GM19324 (cell line): ENCODE results near the gene PNPLA2.

ENCODE experiments used
- ATAC-seq: cut with Tn5 transposase; IDR thresholded peaks from one replicate; pipeline ENCODE4 v1.9.1; 2021; ENCODE audit warnings: mild to moderate bottlenecking, moderate library complexity; ENCODE audit not compliant: unreplicated experiment, low FRiP score

PNPLA2 gene, protein sequence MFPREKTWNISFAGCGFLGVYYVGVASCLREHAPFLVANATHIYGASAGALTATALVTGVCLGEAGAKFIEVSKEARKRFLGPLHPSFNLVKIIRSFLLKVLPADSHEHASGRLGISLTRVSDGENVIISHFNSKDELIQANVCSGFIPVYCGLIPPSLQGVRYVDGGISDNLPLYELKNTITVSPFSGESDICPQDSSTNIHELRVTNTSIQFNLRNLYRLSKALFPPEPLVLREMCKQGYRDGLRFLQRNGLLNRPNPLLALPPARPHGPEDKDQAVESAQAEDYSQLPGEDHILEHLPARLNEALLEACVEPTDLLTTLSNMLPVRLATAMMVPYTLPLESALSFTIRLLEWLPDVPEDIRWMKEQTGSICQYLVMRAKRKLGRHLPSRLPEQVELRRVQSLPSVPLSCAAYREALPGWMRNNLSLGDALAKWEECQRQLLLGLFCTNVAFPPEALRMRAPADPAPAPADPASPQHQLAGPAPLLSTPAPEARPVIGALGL

GRCh38 chr11:818396-819128, at the start of gene PNPLA2:
Gene PNPLA2 (plus strand): TSS chr11:818914. CDS start chr11:819719, 805 bp downstream.
- ATAC-seq, result no peak

- no peak for ATAC-seq
Observed at GRCh38 chr11:769887-770641, 48.6 kb upstream of the PNPLA2 start.

GRCh38 chr11:770642-771616, 47.8 kb upstream of the PNPLA2 start:
- ATAC-seq, result no peak

GRCh38 chr11:771617-772204, 47.0 kb upstream of the PNPLA2 start:
- ATAC-seq, result no peak

GRCh38 chr11:772429-773390, 46.0 kb upstream of the PNPLA2 start:
- ATAC-seq, result no peak

DNA sequence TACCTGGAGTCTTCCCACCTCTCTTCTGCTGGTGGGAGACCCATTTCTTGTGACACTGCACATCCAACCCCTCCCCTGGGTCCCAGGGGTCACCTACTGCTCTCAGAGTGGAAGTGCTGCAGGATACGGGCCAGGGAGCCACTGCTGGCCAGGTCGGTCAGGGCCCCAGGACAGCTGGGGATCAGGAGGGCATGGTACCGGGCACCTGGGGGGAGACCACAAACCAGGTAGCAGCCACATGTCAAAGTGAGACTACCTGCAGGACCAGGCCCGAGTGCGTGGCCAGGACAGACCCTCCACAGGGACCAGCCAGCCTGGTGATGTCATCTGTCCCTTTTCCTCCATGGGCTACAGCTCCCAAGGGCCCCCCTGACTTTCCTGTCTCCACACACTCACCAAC, 45.3 kb upstream of the PNPLA2 start:
- no peak for ATAC-seq

GRCh38 chr11:773830-774229, 44.9 kb upstream of the PNPLA2 start:
- no peak for ATAC-seq

- ATAC-seq, result no peak
Observed at GRCh38 chr11:774873-775592, 43.7 kb upstream of the PNPLA2 start.

DNA sequence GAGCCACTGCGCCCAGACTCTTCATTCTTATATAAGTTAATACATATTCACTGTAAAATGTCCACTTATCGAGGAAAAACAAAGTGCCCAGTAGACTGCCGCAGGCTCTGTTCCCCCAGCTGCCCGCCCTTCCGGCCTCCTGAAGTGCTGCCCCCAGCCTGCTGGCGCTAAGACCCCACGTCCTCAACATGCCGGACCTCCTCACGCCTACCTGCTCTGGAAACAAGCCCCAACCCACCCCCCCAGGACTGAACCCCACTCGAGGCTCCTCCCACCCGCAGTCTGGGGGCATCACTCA, 42.5 kb upstream of the PNPLA2 start:
- no peak for ATAC-seq

GRCh38 chr11:776561-777287, 42.0 kb upstream of the PNPLA2 start:
- ATAC-seq, result peak; percentile 46

GRCh38 chr11:777288-778255, 41.1 kb upstream of the PNPLA2 start, which contains the start of gene GATD1:
Gene GATD1 (minus strand): TSS chr11:777487. CDS start chr11:777462, 25 bp downstream.
- peak; percentile 80 for ATAC-seq

GRCh38 chr11:778976-779954, 39.4 kb upstream of the PNPLA2 start:
- ATAC-seq, result no peak

DNA sequence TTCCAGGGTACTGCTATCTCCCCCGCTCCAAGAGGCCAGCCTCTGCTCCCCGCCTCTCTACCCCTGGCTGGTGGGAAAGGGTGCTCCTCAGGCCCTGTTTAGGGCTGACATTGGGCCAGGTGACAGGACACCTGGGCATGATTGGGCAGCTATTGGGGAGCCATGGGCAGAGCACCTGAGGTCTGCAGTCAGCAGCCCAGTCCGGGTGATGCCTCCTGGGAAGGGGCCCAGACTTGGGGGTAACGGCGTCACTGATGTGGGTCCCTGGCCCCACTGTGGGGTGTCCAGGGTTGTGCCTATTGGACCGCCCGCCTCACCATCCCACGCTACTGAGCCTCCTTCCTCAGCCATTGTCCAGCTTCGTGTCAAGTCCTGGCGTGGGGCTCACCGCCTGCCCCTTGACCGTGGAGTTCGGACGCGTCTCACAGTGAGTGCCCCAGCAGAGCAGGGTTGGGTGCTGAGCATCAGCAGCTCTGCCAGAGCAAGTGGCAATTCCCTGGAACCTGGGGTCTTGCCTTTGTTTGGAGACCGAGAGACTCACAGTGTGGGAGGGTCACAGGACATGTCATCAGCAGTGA, 38.7 kb upstream of the PNPLA2 start:
- ATAC-seq, result no peak
